Naive B cell (primary cell): ENCODE data around the gene FMNL3. TPM values are rescaled to one million over a fixed set of nuclear protein-coding genes. Genes with fewer than 3 reads are reported as not detected.
"Not testable (repeated sequence)": the region's sequence is repeated elsewhere in the genome, so short reads cannot be mapped to it uniquely, and the experiment has no call there.

Experiments used
- ATAC-seq, 2 donors: fragments of 150-1000 bp; cut with Tn5 transposase; 2 replicates each; pipeline ENCODE4 v1.10.0; 2021; ENCODE audit warnings: low read depth in 2 of 2, mild to moderate bottlenecking in 2 of 2, moderate library complexity in 2 of 2
- DNase-seq: peaks from one replicate; pipeline ENCODE4 v3.0.0; 2022
- H3K27ac Mint-ChIP-seq, 6 donors: one replicate each; pipeline ENCODE4 v1.8.0; 2020 to 2022; ENCODE audit warnings: mild to moderate bottlenecking in 6 of 6, mixed read lengths in 6 of 6, moderate library complexity in 5 of 6, inconsistent platforms in 2 of 6
- H3K27me3 Mint-ChIP-seq, 3 donors: one replicate each; pipeline ENCODE4 v1.8.0; 2021 to 2022; ENCODE audit warnings: mixed read lengths in 3 of 3, mild to moderate bottlenecking in 1 of 3
- H3K36me3 Mint-ChIP-seq, 2 donors: one replicate each; pipeline ENCODE4 v1.8.0; 2020 to 2022; ENCODE audit warnings: mixed read lengths in 2 of 2, inconsistent platforms in 1 of 2, mild to moderate bottlenecking in 1 of 2
- H3K4me1 Mint-ChIP-seq, 3 donors: one replicate each; pipeline ENCODE4 v1.8.0; 2020 to 2022; ENCODE audit warnings: mixed read lengths in 3 of 3, inconsistent platforms in 1 of 3, mild to moderate bottlenecking in 1 of 3, moderate library complexity in 1 of 3
- H3K4me3 Mint-ChIP-seq, 8 donors: one replicate each; pipeline ENCODE4 v1.8.0; 2020 to 2022; ENCODE audit warnings: mild to moderate bottlenecking in 8 of 8, mixed read lengths in 8 of 8, moderate library complexity in 8 of 8, inconsistent platforms in 2 of 8
- H3K9me3 Mint-ChIP-seq, 7 donors: one replicate each; pipeline ENCODE4 v1.8.0; 2020 to 2022; ENCODE audit warnings: mixed read lengths in 7 of 7, mild to moderate bottlenecking in 5 of 7, inconsistent platforms in 2 of 7, moderate library complexity in 1 of 7
- polyA plus RNA-seq, 6 donors: library from polyadenylated mRNA; unstranded; fragments of 300-500 nt; fragmentation: Illumina TruSeq; gene quantifications; one replicate each; pipeline ENCODE4 v1.2.3, GENCODE V29; 2021; ENCODE audit warnings: low read depth in 6 of 6

FMNL3 gene, protein sequence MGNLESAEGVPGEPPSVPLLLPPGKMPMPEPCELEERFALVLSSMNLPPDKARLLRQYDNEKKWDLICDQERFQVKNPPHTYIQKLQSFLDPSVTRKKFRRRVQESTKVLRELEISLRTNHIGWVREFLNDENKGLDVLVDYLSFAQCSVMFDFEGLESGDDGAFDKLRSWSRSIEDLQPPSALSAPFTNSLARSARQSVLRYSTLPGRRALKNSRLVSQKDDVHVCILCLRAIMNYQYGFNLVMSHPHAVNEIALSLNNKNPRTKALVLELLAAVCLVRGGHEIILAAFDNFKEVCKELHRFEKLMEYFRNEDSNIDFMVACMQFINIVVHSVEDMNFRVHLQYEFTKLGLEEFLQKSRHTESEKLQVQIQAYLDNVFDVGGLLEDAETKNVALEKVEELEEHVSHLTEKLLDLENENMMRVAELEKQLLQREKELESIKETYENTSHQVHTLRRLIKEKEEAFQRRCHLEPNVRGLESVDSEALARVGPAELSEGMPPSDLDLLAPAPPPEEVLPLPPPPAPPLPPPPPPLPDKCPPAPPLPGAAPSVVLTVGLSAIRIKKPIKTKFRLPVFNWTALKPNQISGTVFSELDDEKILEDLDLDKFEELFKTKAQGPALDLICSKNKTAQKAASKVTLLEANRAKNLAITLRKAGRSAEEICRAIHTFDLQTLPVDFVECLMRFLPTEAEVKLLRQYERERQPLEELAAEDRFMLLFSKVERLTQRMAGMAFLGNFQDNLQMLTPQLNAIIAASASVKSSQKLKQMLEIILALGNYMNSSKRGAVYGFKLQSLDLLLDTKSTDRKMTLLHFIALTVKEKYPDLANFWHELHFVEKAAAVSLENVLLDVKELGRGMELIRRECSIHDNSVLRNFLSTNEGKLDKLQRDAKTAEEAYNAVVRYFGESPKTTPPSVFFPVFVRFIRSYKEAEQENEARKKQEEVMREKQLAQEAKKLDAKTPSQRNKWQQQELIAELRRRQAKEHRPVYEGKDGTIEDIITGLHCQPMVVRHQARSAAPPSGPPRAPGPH
- polyA plus RNA-seq = 10 to 100 TPM in 4 of 6 donors, 1 to 10 TPM in 2; 1.6 to 18.3 (median 15.2) TPM

GRCh38 chr12:49707128-49707811, at the start of gene FMNL3:
Gene FMNL3, minus strand, starts transcription at chr12:49707405. Its CDS starts 225 bp downstream, at chr12:49707180.
- peak within 1 kb of the TSS; percentile 89 to 98 (median 93) for H3K4me3 Mint-ChIP-seq
- H3K4me1 Mint-ChIP-seq = peaks cover 44 to 50% (median 44%) of the 10 kb centered on the region in 3 donors
- DNase-seq (peak; percentile 99), ATAC-seq (peak; percentile 88 to 90)
- no peaks in the 10 kb centered on the region for H3K36me3 Mint-ChIP-seq
- H3K9me3 Mint-ChIP-seq = no peaks in the 10 kb centered on the region
- H3K27me3 Mint-ChIP-seq = peaks cover 0 to 10% (median 8%) of the 10 kb centered on the region in 3 donors
- peak within 1 kb of the TSS; percentile 78 to 99 (median 93) for H3K27ac Mint-ChIP-seq

DNA sequence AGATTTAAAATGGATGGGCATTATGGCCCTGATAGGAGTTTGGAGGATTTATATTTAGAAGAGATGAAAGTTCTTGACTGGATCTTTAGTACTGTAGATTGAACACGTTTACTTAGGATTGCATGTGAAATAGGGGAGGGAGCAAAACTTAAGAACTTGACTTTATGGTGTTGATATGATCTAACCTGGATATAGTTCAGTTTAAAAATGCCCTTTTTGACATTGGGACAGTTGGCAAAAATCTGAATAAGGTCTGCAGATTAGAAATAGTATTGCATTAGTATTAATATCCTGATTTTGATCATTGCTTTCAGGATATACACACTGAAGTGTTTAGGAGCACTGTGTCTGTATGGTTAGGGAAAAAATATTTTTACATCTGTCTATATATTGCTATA, 43.8 kb upstream of the FMNL3 start:
- Mint-ChIP-seq H3K27ac (peak overlapping the region in 1 of 6 donors; percentile 50), H3K27me3 (no peaks in the 10 kb centered on the region), H3K4me1 (peaks cover 36 to 82% (median 61%) of the 10 kb centered on the region in 3 donors), H3K9me3 (no peaks in the 10 kb centered on the region), H3K36me3 (peaks cover 0 to 14% of the 10 kb centered on the region in 2 donors), H3K4me3 (peak overlapping the region in 2 of 8 donors; percentile 22 to 26)
- ATAC-seq (no peak), DNase-seq (no peak)

DNA sequence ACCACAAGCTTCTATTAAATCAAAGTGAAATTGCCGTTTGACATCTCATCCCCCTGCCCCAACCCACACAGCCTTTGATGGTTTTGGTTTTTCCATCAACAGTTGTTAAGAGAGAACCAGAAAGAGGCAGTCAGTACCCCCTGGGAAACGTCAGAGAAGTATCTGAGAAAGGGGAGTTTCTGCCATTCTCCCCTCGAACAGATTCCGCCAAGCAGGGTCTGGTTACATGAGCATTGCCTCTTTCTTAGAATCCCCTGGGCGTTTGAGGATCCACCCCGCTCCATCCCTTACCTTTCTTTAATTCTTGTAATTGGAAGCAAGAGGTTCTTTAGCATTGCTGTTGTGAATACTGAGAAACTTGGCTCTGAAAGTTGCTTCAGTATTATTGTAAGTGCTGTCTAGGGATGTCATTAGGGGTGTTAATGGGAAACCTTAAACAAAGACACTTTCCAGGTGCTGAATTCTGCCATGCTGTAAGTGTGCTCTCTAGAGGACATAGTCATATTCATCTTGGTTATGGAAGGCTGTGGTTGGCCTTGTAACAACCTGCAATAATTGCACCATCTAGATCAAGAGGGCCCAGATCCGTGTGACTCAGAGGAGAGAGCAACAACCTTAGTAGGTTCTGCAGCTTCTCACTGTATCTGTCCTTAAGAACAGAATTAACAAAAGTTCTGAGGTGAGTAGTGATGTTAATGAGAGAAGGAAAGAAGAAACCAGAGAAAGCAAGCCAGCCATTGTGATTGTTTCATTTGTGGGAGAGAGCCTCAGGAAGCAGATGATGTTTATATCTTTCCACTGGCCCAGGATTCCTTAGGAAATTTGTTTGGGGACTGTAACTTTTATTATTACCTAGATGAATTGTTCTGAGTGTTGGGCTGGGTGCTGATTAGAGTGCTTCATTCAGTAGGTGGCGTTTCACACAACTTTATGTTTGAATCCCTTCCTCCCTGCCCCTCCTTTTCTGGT, 43.1 kb upstream of the FMNL3 start:
- Mint-ChIP-seq H3K4me3 (peak overlapping the region in 5 of 8 donors; percentile 13 to 29 (median 26)), H3K9me3 (no peaks in the 10 kb centered on the region), H3K27me3 (no peaks in the 10 kb centered on the region), H3K27ac (peak overlapping the region in 4 of 6 donors; percentile 38 to 85 (median 64)), H3K4me1 (peaks cover 36 to 88% (median 61%) of the 10 kb centered on the region in 3 donors), H3K36me3 (peaks cover 0 to 14% of the 10 kb centered on the region in 2 donors)
- DNase-seq (no peak), ATAC-seq (no peak)

GRCh38 chr12:49748800-49749199, 41.6 kb upstream of the FMNL3 start:
- Mint-ChIP-seq H3K36me3 (peaks cover 0 to 14% of the 10 kb centered on the region in 2 donors), H3K4me1 (peaks cover 39 to 86% (median 69%) of the 10 kb centered on the region in 3 donors), H3K27me3 (no peaks in the 10 kb centered on the region), H3K4me3 (no peak overlapping the region), H3K27ac (peak overlapping the region in 1 of 6 donors; percentile 50), H3K9me3 (no peaks in the 10 kb centered on the region)
- ATAC-seq = no peak
- DNase-seq = no peak

DNA sequence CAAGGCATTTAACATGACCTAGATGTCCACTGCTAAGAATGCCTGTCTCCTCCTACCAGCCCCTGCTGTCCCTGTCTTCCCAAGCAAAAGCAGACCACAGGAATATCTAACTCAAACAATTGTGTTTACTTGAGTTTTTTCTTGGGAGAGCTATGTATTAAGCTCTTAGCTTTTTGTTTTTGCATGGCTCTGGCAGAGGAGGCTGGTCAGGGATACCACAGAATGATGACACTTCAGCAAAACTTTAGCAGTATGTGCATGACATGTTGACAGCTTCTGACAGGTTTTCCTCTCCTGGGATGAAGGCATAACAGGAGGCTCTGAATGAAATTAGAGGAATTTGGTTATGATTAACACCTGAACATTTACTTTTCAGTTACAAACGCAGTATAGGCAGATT, 41.1 kb upstream of the FMNL3 start:
- H3K9me3 Mint-ChIP-seq = no peaks in the 10 kb centered on the region
- H3K27me3 Mint-ChIP-seq = no peaks in the 10 kb centered on the region
- H3K36me3 Mint-ChIP-seq = peaks cover 0 to 11% of the 10 kb centered on the region in 2 donors
- no peak for DNase-seq
- H3K4me1 Mint-ChIP-seq = peaks cover 39 to 85% (median 69%) of the 10 kb centered on the region in 3 donors
- no peak for ATAC-seq
- no peak overlapping the region for H3K27ac Mint-ChIP-seq
- no peak overlapping the region for H3K4me3 Mint-ChIP-seq

DNA sequence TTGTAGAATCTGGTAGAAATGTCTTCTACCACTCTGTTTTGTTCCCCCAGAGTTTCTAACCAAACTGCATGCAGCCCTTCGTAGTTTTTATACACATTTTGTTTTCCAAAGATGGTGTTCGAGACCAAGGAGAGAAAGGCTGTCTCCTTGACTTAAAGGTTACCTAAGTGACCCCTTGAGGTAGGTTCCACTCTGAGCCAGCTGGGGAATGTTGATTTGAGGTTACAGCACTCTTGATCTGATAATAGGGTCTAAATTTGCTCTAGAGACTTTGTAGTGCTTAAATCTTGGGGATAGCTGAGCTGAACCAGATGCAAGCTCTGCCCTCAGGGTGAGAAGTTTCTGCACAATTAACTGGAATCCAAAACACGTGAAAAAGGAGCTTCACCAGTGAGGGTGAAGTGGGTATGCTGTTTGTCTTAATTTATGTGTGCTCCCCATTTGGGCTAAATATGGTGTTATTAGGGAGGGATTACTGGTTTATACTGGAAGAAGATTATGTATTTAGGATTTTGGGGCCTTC, 37.2 kb upstream of the FMNL3 start:
- peaks cover 36 to 80% (median 59%) of the 10 kb centered on the region in 3 donors for H3K4me1 Mint-ChIP-seq
- no peaks in the 10 kb centered on the region for H3K36me3 Mint-ChIP-seq
- ATAC-seq = no peak
- DNase-seq = no peak
- no peaks in the 10 kb centered on the region for H3K9me3 Mint-ChIP-seq
- no peaks in the 10 kb centered on the region for H3K27me3 Mint-ChIP-seq
- peak overlapping the region in 3 of 6 donors; percentile 42 to 96 (median 48) for H3K27ac Mint-ChIP-seq
- H3K4me3 Mint-ChIP-seq = peak overlapping the region in 6 of 8 donors; percentile 5 to 92 (median 27)

DNA sequence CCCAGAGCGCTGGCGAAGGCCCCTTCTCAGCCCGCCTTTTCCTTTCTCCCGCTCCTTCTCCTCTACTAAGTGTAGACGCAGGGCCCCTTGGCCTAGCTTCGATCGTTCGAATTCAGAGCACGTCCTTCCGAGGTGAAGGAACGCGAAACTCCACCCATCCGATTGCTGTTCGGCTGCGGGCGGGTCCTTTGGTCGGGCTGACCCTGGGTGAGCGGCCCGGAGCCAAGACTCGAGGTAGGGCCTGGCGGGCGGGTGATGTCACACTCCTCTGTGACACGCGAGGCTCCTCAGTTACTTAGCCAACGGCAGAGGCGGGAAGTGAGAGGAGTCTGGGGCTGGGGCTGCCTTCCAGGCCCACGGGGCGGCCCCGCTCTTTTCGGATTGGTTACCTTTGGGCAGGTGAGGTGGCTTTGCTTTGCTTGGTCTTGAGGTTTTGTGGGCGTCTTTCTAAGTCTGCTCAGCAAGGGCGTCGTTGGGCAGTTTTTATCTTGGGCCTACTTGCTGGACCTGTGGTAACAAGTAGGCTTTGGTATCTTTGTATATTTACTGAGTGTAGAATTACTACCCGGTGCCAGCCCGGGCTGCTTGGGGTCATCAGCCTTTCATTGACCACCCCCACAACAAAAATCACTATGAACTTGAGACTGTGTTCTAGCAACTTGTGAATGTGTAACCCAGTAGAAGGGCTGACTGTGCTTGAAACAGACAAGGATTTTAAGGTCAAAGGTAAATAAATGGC, 34.8 kb upstream of the FMNL3 start:
- ATAC-seq (peak; percentile 65 to 71), DNase-seq (peak; percentile 83)
- H3K9me3 Mint-ChIP-seq = no peaks in the 10 kb centered on the region
- H3K36me3 Mint-ChIP-seq = no peaks in the 10 kb centered on the region
- peak overlapping the region; percentile 84 to 99 (median 97) for H3K4me3 Mint-ChIP-seq
- peaks cover 36 to 58% (median 47%) of the 10 kb centered on the region in 3 donors for H3K4me1 Mint-ChIP-seq
- peak overlapping the region; percentile 96 to 99 (median 99) for H3K27ac Mint-ChIP-seq
- H3K27me3 Mint-ChIP-seq = no peaks in the 10 kb centered on the region

DNA sequence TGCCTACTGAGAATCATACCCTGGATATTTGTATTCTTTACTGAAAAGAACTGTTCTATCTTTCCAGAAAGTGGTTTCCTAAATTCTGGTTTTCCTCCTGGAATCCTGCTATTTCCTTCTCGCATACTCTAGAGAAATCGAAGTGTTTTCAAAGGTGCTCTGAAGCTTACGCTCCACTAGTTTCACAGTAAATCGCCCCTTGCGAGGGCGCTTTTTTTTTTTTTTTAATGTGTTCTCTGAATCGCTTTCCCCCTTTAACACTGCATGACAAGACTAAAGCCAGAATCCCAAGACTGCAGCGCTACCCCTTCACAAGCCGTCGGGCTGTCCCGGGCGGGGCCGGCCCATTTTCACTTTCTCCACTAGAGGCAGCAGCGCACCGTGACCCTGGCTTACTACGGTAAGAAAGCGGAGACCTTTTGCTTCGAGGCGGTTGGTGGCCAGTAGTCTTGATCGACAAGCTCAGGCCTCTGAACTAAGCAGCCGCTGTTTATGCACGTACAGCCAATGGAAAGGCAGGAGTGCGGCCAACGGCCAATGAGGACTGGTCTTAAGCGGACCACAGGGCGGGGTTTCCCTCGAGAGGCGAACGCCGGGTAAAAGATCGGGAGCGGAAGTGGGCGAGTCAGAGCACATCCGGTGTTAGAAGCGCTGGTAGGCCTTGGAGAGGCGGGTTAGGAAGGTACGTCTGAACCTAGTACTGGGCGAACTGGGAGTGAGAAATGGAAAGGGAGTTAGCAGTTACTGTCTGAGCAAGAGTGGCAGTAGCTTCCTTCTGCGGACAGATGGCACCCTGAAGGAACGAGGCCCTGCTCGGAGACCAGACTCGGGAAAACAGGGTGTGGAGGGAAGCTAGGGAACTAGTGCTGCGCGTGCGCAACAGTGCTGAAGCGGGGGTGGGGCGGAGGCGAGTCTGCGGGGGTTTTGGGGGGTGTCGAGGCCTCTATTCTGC, 34.0 kb upstream of the FMNL3 start, which contains the start of gene TMBIM6:
TMBIM6 (plus strand) TSS at position 628 of the 952 bp plus-strand sequence. CDS start 10,937 bp downstream, outside the sequence.
- Mint-ChIP-seq H3K4me3 (peak within 1 kb of the TSS; percentile 84 to 99 (median 97)), H3K27ac (peak within 1 kb of the TSS; percentile 96 to 99 (median 99)), H3K27me3 (no peaks in the 10 kb centered on the region), H3K4me1 (peaks cover 29 to 49% (median 38%) of the 10 kb centered on the region in 3 donors), H3K9me3 (no peaks in the 10 kb centered on the region), H3K36me3 (no peaks in the 10 kb centered on the region)
- DNase-seq (peak; percentile 99), ATAC-seq (peak; percentile 85)

DNA sequence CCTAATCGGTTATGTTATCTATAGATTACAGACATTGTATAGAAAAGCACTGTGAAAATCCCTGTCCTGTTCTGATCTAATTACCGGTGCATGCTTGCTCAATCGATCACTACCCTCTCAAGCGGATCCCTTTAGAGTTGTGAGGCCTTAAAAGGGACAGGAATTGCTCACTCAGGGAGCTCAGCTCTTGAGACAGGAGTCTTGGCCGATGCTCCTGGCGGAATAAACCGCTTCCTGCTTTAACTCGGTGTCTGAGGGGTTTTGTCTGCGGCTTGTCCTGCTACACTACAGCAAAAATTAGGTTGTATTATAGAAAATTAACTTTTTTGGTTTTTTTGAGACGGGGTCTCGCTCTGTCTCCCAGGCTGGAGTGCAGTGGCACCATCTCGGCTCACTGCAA, 33.1 kb upstream of the FMNL3 start:
- H3K9me3 Mint-ChIP-seq, H3K36me3 Mint-ChIP-seq, DNase-seq, H3K4me3 Mint-ChIP-seq, H3K27me3 Mint-ChIP-seq, ATAC-seq: not testable (repeated sequence)
- Mint-ChIP-seq H3K27ac (peak overlapping the region in 1 of 6 donors; percentile 14), H3K4me1 (peaks cover 29 to 40% (median 36%) of the 10 kb centered on the region in 3 donors)

DNA sequence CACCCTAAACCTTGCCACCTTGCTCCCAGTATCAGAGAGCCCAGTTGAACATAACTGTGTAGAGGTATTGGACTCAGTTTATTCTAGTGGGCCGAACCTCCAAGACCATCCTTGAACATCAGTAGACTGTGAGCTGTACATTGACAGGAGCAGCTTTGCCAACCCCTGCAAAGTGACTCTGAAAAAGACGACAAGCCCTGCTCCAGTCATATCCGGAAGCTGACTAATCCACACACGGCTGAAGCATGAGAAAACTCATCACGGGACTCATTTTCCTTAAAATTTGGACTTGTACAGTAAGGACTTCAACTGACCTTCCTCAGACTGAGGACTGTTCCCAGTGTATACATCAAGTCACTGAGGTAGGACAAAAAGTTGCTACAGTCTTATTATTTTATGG, 31.5 kb upstream of the FMNL3 start:
- Mint-ChIP-seq H3K4me1 (peaks cover 19 to 28% (median 25%) of the 10 kb centered on the region in 3 donors), H3K9me3 (peaks cover 5 to 12% (median 8%) of the 10 kb centered on the region in 7 donors), H3K36me3 (peaks cover 0 to 12% of the 10 kb centered on the region in 2 donors)
- not testable (repeated sequence) for H3K4me3 Mint-ChIP-seq, H3K27me3 Mint-ChIP-seq, H3K27ac Mint-ChIP-seq, DNase-seq, ATAC-seq
